ENCODE data around the gene RCL1.

GRCh38 chr9:4830699-4831098 is 38.0 kb downstream of the RCL1 start:
- TF ChIP-seq, protein P1, sequence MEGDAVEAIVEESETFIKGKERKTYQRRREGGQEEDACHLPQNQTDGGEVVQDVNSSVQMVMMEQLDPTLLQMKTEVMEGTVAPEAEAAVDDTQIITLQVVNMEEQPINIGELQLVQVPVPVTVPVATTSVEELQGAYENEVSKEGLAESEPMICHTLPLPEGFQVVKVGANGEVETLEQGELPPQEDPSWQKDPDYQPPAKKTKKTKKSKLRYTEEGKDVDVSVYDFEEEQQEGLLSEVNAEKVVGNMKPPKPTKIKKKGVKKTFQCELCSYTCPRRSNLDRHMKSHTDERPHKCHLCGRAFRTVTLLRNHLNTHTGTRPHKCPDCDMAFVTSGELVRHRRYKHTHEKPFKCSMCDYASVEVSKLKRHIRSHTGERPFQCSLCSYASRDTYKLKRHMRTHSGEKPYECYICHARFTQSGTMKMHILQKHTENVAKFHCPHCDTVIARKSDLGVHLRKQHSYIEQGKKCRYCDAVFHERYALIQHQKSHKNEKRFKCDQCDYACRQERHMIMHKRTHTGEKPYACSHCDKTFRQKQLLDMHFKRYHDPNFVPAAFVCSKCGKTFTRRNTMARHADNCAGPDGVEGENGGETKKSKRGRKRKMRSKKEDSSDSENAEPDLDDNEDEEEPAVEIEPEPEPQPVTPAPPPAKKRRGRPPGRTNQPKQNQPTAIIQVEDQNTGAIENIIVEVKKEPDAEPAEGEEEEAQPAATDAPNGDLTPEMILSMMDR (optimal IDR thresholded peaks at IDR 0.05 in 1 of 3, IDR thresholded peaks at IDR 0.05 in 1 of 3, conservative IDR thresholded peaks at IDR 0.05 in 1 of 3; ENCODE audit: extremely low read depth in 1 of 3, insufficient read depth in 2 of 3, low read length in 3 of 3): no peak
- TF ChIP-seq EZH2 (IDR thresholded peaks at IDR 0.05; ENCODE audit: low read length): no peak
